Cardiac muscle cell (in vitro differentiated cells and primary cell): Measurements from ENCODE around the gene SLC24A5. TPM values are rescaled to one million over a fixed set of nuclear protein-coding genes. Genes with fewer than 3 reads are reported as not detected.

Source experiments
- DNase-seq, 2 donors: peaks; one replicate each; pipeline versions ENCODE4 v3.0.0 to v3.0.0-alpha.2; 2010 to 2017; ENCODE audit warnings: low read depth in 1 of 2, low spot score in 1 of 2
- H3K27ac ChIP-seq: fragments of 200-600 bp; sonication (generic); 2 replicates; pipeline ENCODE4 v1.5.1; 2016
- H3K27me3 ChIP-seq: fragments of 200-600 bp; sonication (generic); 2 replicates; pipeline ENCODE4 v1.6.0; 2016; ENCODE audit warnings: control low read depth
- H3K36me3 ChIP-seq: fragments of 200-600 bp; sonication (generic); 2 replicates; pipeline ENCODE4 v1.5.1; 2016; ENCODE audit warnings: control low read depth
- H3K4me1 ChIP-seq: fragments of 200-600 bp; sonication (generic); 2 replicates; pipeline ENCODE4 v1.8.1; 2017; ENCODE audit warnings: low read depth, mild to moderate bottlenecking, mixed run types
- H3K4me3 ChIP-seq: fragments of 200-600 bp; sonication (generic); 2 replicates; pipeline ENCODE4 v1.5.1; 2016; ENCODE audit warnings: mild to moderate bottlenecking
- H3K9me3 ChIP-seq: fragments of 200-600 bp; sonication (generic); 2 replicates; pipeline ENCODE4 v1.5.1; 2017; ENCODE audit warnings: low read depth, mild to moderate bottlenecking, control low read depth
- CTCF ChIP-seq: IDR thresholded peaks from 2 replicates; pipeline ENCODE4 v1.5.1; 2012; ENCODE audit warnings: low read depth, mild to moderate bottlenecking, low read length
- polyA plus RNA-seq: library from polyadenylated mRNA; unstranded; fragments of >200 nt; fragmentation: Nextera tagmentation; extraction: Ambion mirVana; gene quantifications from 2 replicates; pipeline ENCODE4 v1.2.1, GENCODE V29; 2016
- total RNA-seq: library from RNA; depleted of rRNA; stranded (reverse); fragments of >200 nt; gene quantifications from 2 replicates; pipeline ENCODE4 v1.2.3, GENCODE V29; 2016

Gene SLC24A5
- total and polyA plus RNA-seq, 2 experiments from 2014 or later = not detected

- H3K4me3 ChIP-seq = peak within 1 kb of the TSS; percentile 11
Measured at GRCh38 chr15:48191574-48192225, 70.9 kb downstream of the SLC24A5 start, which contains the start of gene CTXN2. Gene CTXN2 (plus strand): TSS chr15:48191665. CDS start chr15:48201301, 9,636 bp downstream.

More at GRCh38 chr15:48191574-48192225, 70.9 kb downstream of the SLC24A5 start, which contains the start of gene CTXN2:
- TF ChIP-seq CTCF = no peak
- H3K27me3 ChIP-seq = peaks cover 18% of the 10 kb centered on the region
- no peaks in the 10 kb centered on the region for H3K9me3 ChIP-seq
- no peak within 1 kb of the TSS for H3K27ac ChIP-seq
- H3K36me3 ChIP-seq = no peaks in the 10 kb centered on the region
- no peaks in the 10 kb centered on the region for H3K4me1 ChIP-seq
- DNase-seq = peak in 1 of 2 donors; percentile 21

Other genes starting within 250 kb of the SLC24A5 start
- 64.4 and 143 TPM in 2 replicates for gene MYEF2, start 57.3 kb downstream of the SLC24A5 start, total RNA-seq
- gene MYEF2, start 57.3 kb downstream of the SLC24A5 start, polyA plus RNA-seq = 35.5 and 57.3 TPM in 2 replicates
- not detected in 2 replicates for gene CTXN2, start 70.7 kb downstream of the SLC24A5 start, total RNA-seq
- gene CTXN2, start 70.7 kb downstream of the SLC24A5 start, polyA plus RNA-seq = 0.06 TPM in 1 of 2 replicates, not detected in the other
- 0.04 TPM in 1 of 2 replicates, not detected in the other for gene SLC12A1, start 85.3 kb downstream of the SLC24A5 start, total RNA-seq
- gene SLC12A1, start 85.3 kb downstream of the SLC24A5 start, polyA plus RNA-seq = not detected in 2 replicates
- 88.8 and 122 TPM in 2 replicates for gene DUT, start 210.4 kb downstream of the SLC24A5 start, total RNA-seq
- 137 and 198 TPM in 2 replicates for gene DUT, start 210.4 kb downstream of the SLC24A5 start, polyA plus RNA-seq